Upper lobe of right lung (tissue), 1 donor: Measurements from ENCODE around the gene ARFGEF3. TPM values are rescaled to one million over a fixed set of nuclear protein-coding genes. Genes with fewer than 3 reads are reported as not detected.

Source experiments
- ATAC-seq: fragments of 200-7000 bp; cut with Tn5 transposase; one replicate; pipeline ENCODE4 v1.9.1; 2020; ENCODE audit warnings: mild to moderate bottlenecking, moderate library complexity
- DNase-seq: peaks from one replicate; pipeline ENCODE4 v3.0.0-alpha.2; 2020
- H3K27ac ChIP-seq: fragments of 200-600 bp; one replicate; pipeline ENCODE4 v1.8.0; 2022
- H3K27me3 ChIP-seq: fragments of 200-600 bp; one replicate; pipeline ENCODE4 v1.8.0; 2022; ENCODE audit warnings: mild to moderate bottlenecking
- H3K36me3 ChIP-seq: fragments of 200-600 bp; one replicate; pipeline ENCODE4 v1.8.0; 2022
- H3K4me1 ChIP-seq: fragments of 200-600 bp; one replicate; pipeline ENCODE4 v1.8.0; 2022
- H3K4me3 ChIP-seq: fragments of 200-600 bp; one replicate; pipeline ENCODE4 v1.8.0; 2022; ENCODE audit warnings: mild to moderate bottlenecking
- H3K9me3 ChIP-seq: fragments of 200-600 bp; one replicate; pipeline ENCODE4 v1.8.0; 2022
- intact Hi-C: fragments of 100-400 bp; cut with DNase I; formaldehyde crosslinking; loops from one replicate; pipeline ENCODE4 v1.11.0; 2022
- total RNA-seq: library from RNA; stranded (reverse); fragmentation: NEBNext Ultra II Directional; extraction: Animal tissue kit (Norgen Biotek cat#: 25700); gene quantifications from one replicate; pipeline ENCODE4 v1.2.1, GENCODE V29; 2021
- TF ChIP-seq, protein P1 (sequence below): fragments of 200-600 bp; IDR thresholded peaks from one replicate; pipeline ENCODE4 v1.8.0; 2022; ENCODE audit warnings: antibody characterized with exemption
- donor health status: DM: no; HTN: yes; CAD: no; lungs with severe emphysema.

The ARFGEF3 gene
- total RNA-seq, 1 donor from 2014 or later, result 27.2 TPM

DNA sequence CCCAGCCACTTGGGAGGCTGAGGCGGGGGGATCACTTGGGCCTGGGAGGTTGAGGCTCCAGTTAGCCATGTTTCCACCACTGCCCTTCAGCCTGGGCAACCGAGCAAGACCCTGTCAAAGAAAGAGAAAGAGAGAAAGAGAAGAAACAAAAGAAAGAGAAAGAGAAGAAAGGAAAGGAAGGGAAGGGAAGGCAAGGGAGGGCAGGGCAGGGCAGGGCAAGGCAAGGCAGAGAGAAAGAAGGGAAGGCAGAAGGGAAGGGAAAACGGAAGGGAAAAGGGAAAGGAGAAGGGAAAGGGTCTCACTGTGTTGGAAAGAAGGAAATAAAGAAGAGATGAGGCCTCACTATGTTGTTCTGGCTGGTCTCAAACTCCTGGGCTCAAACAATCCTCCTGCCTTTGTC, 104.4 kb downstream of the ARFGEF3 start:
- H3K27ac ChIP-seq, result no peak overlapping the region
- no peak overlapping the region for H3K4me3 ChIP-seq
- no peaks in the 10 kb centered on the region for H3K27me3 ChIP-seq
- no peak for ATAC-seq
- DNase-seq, result no peak
- no peaks in the 10 kb centered on the region for H3K4me1 ChIP-seq
- TF ChIP-seq, protein P1, sequence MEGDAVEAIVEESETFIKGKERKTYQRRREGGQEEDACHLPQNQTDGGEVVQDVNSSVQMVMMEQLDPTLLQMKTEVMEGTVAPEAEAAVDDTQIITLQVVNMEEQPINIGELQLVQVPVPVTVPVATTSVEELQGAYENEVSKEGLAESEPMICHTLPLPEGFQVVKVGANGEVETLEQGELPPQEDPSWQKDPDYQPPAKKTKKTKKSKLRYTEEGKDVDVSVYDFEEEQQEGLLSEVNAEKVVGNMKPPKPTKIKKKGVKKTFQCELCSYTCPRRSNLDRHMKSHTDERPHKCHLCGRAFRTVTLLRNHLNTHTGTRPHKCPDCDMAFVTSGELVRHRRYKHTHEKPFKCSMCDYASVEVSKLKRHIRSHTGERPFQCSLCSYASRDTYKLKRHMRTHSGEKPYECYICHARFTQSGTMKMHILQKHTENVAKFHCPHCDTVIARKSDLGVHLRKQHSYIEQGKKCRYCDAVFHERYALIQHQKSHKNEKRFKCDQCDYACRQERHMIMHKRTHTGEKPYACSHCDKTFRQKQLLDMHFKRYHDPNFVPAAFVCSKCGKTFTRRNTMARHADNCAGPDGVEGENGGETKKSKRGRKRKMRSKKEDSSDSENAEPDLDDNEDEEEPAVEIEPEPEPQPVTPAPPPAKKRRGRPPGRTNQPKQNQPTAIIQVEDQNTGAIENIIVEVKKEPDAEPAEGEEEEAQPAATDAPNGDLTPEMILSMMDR, result no peak
- H3K9me3 ChIP-seq, result no peaks in the 10 kb centered on the region
- peaks cover 8% of the 10 kb centered on the region for H3K36me3 ChIP-seq
- intact Hi-C loops, result no loop called here

DNA sequence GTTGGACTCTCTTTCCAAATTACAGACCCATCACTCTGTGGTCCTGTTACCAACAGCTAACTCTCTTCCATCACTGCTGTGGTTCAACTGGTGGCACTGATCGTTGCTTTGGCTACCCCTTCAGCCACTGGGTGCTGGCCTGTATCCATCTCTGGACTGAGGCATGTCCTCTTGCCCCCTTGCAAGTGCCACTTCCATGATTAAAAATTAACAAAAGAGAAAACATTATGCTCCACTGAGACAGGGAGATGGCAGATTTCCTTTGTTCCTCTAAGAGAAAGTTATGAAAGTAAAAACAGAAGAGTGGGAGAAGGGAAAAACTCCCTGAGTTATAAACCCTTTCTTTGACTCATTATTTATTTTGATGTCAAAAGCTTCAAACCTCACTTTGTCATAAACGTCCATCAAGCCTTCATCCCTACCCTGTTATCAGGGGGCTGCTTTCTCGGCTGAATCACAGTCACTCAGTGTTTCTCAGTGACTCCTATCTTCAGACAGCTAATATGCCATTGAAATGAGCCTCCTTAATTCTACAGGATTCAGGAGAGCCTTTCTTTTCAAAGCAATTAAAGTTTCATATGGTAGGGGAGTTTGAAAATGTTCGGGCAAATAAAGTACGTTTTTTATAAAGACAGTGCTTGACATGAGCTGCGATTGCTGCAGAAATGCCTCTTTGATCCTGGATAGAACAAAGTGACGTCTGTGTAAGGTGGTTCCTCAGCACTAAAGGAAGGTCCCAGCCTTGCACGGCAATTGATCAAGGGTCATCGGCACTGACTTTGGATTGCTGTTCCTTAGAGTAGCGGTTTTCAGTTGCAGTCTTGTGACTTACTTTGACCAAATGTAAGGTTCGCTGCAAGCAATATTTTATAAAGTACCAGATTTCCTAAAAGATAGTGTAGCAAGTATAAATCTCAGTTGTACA, 106.5 kb downstream of the ARFGEF3 start:
- Histone ChIP-seq H3K9me3 (no peaks in the 10 kb centered on the region), H3K4me1 (no peaks in the 10 kb centered on the region), H3K36me3 (no peaks in the 10 kb centered on the region), H3K4me3 (no peak overlapping the region), H3K27me3 (no peaks in the 10 kb centered on the region), H3K27ac (no peak overlapping the region)
- intact Hi-C loops, result no loop called here
- peak; percentile 59 for ATAC-seq
- no peak for DNase-seq
- TF ChIP-seq, protein P1, result no peak

DNA sequence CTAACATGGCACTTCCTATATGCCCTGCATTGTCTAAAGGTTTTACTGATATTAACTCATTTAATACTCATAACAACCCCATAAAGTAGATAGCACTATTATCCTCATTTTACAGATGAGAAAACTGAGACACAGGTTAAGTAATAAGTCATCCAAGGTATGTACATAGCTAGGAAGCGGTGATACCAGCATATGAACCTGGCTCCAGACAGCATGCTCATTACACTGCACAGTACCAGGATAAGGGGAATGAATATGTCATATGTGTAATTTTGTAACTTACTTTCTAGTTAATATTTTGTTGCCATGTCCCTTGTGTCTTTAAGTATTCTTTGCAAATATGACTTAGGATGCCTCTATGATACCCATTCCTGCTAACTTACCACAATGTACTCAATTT, 109.7 kb downstream of the ARFGEF3 start:
- no peak overlapping the region for H3K27ac ChIP-seq
- DNase-seq, result no peak
- no peak for ATAC-seq
- H3K4me3 ChIP-seq, result no peak overlapping the region
- no peaks in the 10 kb centered on the region for H3K27me3 ChIP-seq
- intact Hi-C loops, result no loop called here
- TF ChIP-seq, protein P1, result no peak
- no peaks in the 10 kb centered on the region for H3K4me1 ChIP-seq
- H3K36me3 ChIP-seq, result no peaks in the 10 kb centered on the region
- no peaks in the 10 kb centered on the region for H3K9me3 ChIP-seq

DNA sequence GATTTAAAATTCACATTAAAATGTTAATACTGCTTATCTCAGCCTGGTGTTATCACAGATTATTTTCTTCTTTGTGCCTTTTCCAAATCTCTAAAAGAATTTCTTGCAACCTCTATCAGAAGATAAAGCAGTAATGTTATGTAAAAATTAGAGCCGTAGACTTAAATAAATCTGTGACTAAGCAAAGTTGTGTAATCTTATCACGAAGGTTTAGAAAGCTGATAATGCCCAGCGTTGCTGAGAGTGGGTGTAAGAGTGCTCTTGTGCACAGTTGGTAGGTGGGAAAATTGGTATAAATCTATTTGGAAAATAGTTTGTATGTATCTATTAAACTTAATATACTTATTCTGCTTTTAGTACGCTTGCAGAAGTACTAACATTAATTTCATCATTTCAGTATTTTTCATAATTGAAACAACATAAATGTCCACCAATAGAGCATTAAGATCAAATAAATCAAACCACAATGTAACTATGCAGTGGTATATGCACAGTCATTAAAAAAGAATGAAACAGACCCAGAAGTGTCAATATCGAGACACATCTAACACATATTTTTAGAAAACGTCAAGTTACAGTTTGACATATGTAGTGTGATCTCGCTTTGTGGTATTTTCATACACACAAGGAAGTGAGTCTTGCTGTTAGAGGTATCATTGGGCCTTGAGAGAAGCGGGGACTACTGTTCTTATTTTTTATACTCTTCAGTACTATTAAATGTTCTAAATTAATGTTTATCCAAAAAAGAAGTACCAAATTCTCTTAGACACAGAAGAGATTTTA, 111.0 kb downstream of the ARFGEF3 start:
- H3K4me1 ChIP-seq, result no peaks in the 10 kb centered on the region
- TF ChIP-seq, protein P1, result no peak
- no peaks in the 10 kb centered on the region for H3K36me3 ChIP-seq
- H3K4me3 ChIP-seq, result no peak overlapping the region
- no peaks in the 10 kb centered on the region for H3K9me3 ChIP-seq
- intact Hi-C loops, result no loop called here
- H3K27me3 ChIP-seq, result no peaks in the 10 kb centered on the region
- ATAC-seq (peak; percentile 52), DNase-seq (no peak)
- H3K27ac ChIP-seq, result no peak overlapping the region

DNA sequence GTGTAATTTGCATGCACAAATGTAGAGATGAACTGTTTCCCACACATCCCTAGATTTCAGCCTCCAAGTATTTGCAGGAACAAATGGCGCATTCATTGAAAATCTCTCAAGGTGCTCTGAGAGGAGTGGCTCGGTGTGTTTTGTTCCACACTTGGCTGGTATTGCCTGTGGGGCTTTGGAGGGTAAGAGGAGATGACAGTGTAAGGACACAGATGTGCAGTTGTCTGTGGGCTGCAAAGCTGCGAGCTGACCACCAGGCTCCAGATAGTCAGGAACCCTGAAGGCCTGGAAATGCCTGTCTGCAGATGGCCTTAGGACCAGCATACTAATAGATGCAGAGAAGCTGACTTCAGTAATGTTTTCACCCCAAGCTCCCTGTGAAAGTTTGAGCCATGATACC, 114.2 kb downstream of the ARFGEF3 start:
- H3K4me3 ChIP-seq, result no peak overlapping the region
- no peaks in the 10 kb centered on the region for H3K27me3 ChIP-seq
- H3K9me3 ChIP-seq, result no peaks in the 10 kb centered on the region
- no peaks in the 10 kb centered on the region for H3K4me1 ChIP-seq
- intact Hi-C loops, result no loop called here
- no peak for DNase-seq
- H3K36me3 ChIP-seq, result no peaks in the 10 kb centered on the region
- ATAC-seq, result no peak
- TF ChIP-seq, protein P1, result no peak
- no peak overlapping the region for H3K27ac ChIP-seq
